GM23338 (cell line): ENCODE data around the gene DLX5. TPM values are rescaled to one million over a fixed set of nuclear protein-coding genes. Genes with fewer than 3 reads are reported as not detected.

Experiments
- ATAC-seq: fragments of 200-7000 bp; cut with Tn5 transposase; 3 replicates; pipeline ENCODE4 v1.9.1; 2020
- DNase-seq: peaks from one replicate; pipeline ENCODE4 v3.0.0-alpha.2; 2015; ENCODE audit warnings: low spot score
- H2AFZ ChIP-seq: fragments of 200-600 bp; sonication (generic); 2 replicates; pipeline ENCODE4 v1.8.0; 2016; ENCODE audit warnings: antibody characterized with exemption, mild to moderate bottlenecking, moderate library complexity
- H3F3A ChIP-seq: fragments of 200-600 bp; sonication (generic); replicated peaks from 2 replicates; pipeline ENCODE4 v1.8.0; 2017; ENCODE audit warnings: antibody characterized with exemption, mixed run types, low read depth
- H3K27ac ChIP-seq: fragments of 200-600 bp; sonication (generic); 2 replicates; pipeline ENCODE4 v1.6.1; 2016; ENCODE audit warnings: low read depth
- H3K27me3 ChIP-seq: fragments of 200-600 bp; sonication (generic); 2 replicates; pipeline ENCODE4 v1.8.0; 2016; ENCODE audit warnings: mild to moderate bottlenecking, mixed run types, moderate library complexity; ENCODE audit not compliant: insufficient read depth
- H3K36me3 ChIP-seq: fragments of 200-600 bp; sonication (generic); 2 replicates; pipeline ENCODE4 v1.8.0; 2016; ENCODE audit warnings: mild to moderate bottlenecking; ENCODE audit not compliant: insufficient read depth
- H3K4me1 ChIP-seq: fragments of 200-600 bp; sonication (generic); 2 replicates; pipeline ENCODE4 v1.8.0; 2016; ENCODE audit warnings: mild to moderate bottlenecking, moderate library complexity; ENCODE audit not compliant: insufficient read depth
- H3K4me2 ChIP-seq: fragments of 200-600 bp; sonication (generic); 2 replicates; pipeline ENCODE4 v1.7.1; 2017; ENCODE audit warnings: mixed run types
- H3K4me3 ChIP-seq: fragments of 200-600 bp; sonication (generic); 2 replicates; pipeline ENCODE4 v1.6.1; 2016; ENCODE audit warnings: mixed run types
- H3K79me2 ChIP-seq: fragments of 200-600 bp; sonication (generic); replicated peaks from 2 replicates; pipeline ENCODE4 v1.8.0; 2017; ENCODE audit warnings: mild to moderate bottlenecking; ENCODE audit not compliant: insufficient read depth
- H3K9me2 ChIP-seq: fragments of 200-600 bp; sonication (generic); 2 replicates; pipeline ENCODE4 v1.8.0; 2017; ENCODE audit not compliant: insufficient read depth
- H4K20me1 ChIP-seq: fragments of 200-600 bp; sonication (generic); replicated peaks from 2 replicates; pipeline ENCODE4 v1.8.0; 2017; ENCODE audit warnings: mild to moderate bottlenecking; ENCODE audit not compliant: insufficient read depth
- H3K27ac Mint-ChIP-seq: 2 replicates; pipeline ENCODE4 v1.8.0; 2020; ENCODE audit warnings: inconsistent platforms, mild to moderate bottlenecking, moderate library complexity, mixed read lengths
- H3K27me3 Mint-ChIP-seq: 3 replicates; pipeline ENCODE4 v1.8.0; 2022; ENCODE audit warnings: low read depth, mild to moderate bottlenecking, moderate library complexity, mixed read lengths, inconsistent platforms; ENCODE audit not compliant: insufficient read depth, poor library complexity
- H3K36me3 Mint-ChIP-seq: 3 replicates; pipeline ENCODE4 v1.8.0; 2021; ENCODE audit warnings: low read depth, mild to moderate bottlenecking, inconsistent platforms, moderate library complexity, mixed read lengths
- H3K4me1 Mint-ChIP-seq: 3 replicates; pipeline ENCODE4 v1.8.0; 2020; ENCODE audit warnings: mild to moderate bottlenecking, inconsistent platforms, mixed read lengths
- H3K4me3 Mint-ChIP-seq: 3 replicates; pipeline ENCODE4 v1.8.0; 2021; ENCODE audit warnings: moderate library complexity, mild to moderate bottlenecking, inconsistent platforms, mixed read lengths
- H3K9me3 Mint-ChIP-seq: 3 replicates; pipeline ENCODE4 v1.8.0; 2020; ENCODE audit warnings: moderate library complexity, mild to moderate bottlenecking, inconsistent platforms, mixed read lengths
- CREB1 ChIP-seq: fragments of 250-450 bp; sonication (Bioruptor Pico); IDR thresholded peaks from 2 replicates; pipeline ENCODE4 v1.5.0; 2020; ENCODE audit warnings: low read depth, mild to moderate bottlenecking, moderate library complexity
- ETS1 ChIP-seq: IDR thresholded peaks from 2 replicates; pipeline ENCODE4 v1.6.1; 2016; ENCODE audit warnings: antibody characterized with exemption
- EZH2 ChIP-seq: fragments of 200-600 bp; sonication (generic); IDR thresholded peaks from one replicate; pipeline ENCODE4 v1.8.0; 2017; ENCODE audit warnings: antibody characterized with exemption, mild to moderate bottlenecking, low read depth; ENCODE audit not compliant: unreplicated experiment
- EZH2phosphoT487 ChIP-seq: fragments of 200-600 bp; sonication (generic); IDR thresholded peaks from one replicate; pipeline ENCODE4 v1.8.1; 2018; ENCODE audit warnings: antibody characterized with exemption; ENCODE audit not compliant: unreplicated experiment
- STAT1 ChIP-seq: IDR thresholded peaks from one replicate; pipeline ENCODE4 v1.6.1; 2016; ENCODE audit warnings: antibody characterized with exemption; ENCODE audit not compliant: unreplicated experiment
- polyA plus RNA-seq: library from polyadenylated mRNA; unstranded; fragments of >200 nt; fragmentation: Nextera tagmentation; extraction: Ambion mirVana; gene quantifications from 2 replicates; pipeline ENCODE4 v1.2.1, GENCODE V29; 2016
- total RNA-seq: library from RNA; depleted of rRNA; stranded (reverse); fragments of >200 nt; shearing (Covaris generic); gene quantifications from 2 replicates; pipeline ENCODE4 v1.2.3, GENCODE V29; 2014
- TF ChIP-seq, protein P1 (sequence below): IDR thresholded peaks from one replicate; pipeline ENCODE4 v1.6.1; 2018; ENCODE audit warnings: antibody characterized with exemption; ENCODE audit not compliant: unreplicated experiment
- TF ChIP-seq, protein P2 (sequence below), 2 experiments: fragments of 200-600 bp in 1 of 2; sonication (generic) in 1 of 2; conservative IDR thresholded peaks; 2 replicates each; pipeline versions ENCODE4 v1.5.1 to v1.6.1; 2016 to 2017; ENCODE audit warnings: antibody characterized with exemption in 2 of 2, low read depth in 2 of 2, mild to moderate bottlenecking in 2 of 2, moderate library complexity in 1 of 2

The DLX5 gene
- total and polyA plus RNA-seq, 2 experiments from 2014 or later, result not detected

DNA sequence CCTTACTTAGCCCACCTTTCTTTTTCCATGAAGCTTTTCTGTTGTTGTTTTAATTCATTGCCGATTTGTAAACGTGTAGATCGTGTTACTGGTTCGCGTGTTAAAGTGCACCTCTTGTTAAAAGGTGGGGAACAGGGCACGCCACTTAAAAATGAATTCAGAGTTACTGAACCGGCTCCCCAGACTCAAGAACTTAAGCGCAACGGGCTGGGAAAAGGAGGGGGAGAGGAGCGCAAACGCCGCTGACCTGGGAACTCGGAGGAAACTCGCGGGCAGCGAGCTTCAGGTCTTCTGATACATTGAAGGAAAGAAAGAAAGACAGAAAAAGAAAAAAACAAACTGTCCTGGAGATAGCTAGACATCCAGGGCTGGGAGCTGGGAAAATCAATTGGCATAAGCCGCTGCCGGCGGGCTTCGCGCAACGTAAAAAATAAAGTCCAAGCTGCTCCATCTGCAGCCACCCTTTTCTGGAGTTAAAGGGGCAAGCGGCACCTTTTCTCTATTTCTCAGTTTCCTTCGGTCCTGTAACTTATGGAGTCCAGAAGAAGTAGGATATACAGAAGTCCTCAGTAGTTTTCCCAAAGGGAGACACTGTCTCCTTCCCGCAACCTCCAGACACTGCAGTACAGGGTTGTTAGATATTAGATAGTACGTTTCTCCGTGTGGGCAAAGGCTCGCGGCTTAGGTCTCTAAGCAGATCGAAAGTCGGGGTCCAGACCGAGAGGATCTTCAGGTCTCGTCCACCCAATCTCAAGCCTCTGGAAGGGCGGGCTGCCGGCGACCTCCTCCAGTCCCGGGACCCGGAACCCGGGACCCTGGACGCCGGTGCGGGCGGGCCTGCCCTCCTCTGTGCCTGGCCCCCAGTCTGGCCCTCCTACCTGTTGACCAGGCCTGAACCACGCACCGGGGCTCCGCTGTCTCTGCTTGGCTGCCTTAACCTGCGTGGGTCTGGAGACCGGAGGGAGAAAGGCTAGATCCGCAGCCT lies 21.1 kb downstream of the DLX5 start (continued):
- TF ChIP-seq, protein P1, sequence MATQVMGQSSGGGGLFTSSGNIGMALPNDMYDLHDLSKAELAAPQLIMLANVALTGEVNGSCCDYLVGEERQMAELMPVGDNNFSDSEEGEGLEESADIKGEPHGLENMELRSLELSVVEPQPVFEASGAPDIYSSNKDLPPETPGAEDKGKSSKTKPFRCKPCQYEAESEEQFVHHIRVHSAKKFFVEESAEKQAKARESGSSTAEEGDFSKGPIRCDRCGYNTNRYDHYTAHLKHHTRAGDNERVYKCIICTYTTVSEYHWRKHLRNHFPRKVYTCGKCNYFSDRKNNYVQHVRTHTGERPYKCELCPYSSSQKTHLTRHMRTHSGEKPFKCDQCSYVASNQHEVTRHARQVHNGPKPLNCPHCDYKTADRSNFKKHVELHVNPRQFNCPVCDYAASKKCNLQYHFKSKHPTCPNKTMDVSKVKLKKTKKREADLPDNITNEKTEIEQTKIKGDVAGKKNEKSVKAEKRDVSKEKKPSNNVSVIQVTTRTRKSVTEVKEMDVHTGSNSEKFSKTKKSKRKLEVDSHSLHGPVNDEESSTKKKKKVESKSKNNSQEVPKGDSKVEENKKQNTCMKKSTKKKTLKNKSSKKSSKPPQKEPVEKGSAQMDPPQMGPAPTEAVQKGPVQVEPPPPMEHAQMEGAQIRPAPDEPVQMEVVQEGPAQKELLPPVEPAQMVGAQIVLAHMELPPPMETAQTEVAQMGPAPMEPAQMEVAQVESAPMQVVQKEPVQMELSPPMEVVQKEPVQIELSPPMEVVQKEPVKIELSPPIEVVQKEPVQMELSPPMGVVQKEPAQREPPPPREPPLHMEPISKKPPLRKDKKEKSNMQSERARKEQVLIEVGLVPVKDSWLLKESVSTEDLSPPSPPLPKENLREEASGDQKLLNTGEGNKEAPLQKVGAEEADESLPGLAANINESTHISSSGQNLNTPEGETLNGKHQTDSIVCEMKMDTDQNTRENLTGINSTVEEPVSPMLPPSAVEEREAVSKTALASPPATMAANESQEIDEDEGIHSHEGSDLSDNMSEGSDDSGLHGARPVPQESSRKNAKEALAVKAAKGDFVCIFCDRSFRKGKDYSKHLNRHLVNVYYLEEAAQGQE, result no peak
- TF ChIP-seq STAT1 (no peak), EZH2phosphoT487 (peak; percentile 57), CREB1 (CRISPR knock-in tag) (no peak), ETS1 (no peak)
- TF ChIP-seq, protein P2, sequence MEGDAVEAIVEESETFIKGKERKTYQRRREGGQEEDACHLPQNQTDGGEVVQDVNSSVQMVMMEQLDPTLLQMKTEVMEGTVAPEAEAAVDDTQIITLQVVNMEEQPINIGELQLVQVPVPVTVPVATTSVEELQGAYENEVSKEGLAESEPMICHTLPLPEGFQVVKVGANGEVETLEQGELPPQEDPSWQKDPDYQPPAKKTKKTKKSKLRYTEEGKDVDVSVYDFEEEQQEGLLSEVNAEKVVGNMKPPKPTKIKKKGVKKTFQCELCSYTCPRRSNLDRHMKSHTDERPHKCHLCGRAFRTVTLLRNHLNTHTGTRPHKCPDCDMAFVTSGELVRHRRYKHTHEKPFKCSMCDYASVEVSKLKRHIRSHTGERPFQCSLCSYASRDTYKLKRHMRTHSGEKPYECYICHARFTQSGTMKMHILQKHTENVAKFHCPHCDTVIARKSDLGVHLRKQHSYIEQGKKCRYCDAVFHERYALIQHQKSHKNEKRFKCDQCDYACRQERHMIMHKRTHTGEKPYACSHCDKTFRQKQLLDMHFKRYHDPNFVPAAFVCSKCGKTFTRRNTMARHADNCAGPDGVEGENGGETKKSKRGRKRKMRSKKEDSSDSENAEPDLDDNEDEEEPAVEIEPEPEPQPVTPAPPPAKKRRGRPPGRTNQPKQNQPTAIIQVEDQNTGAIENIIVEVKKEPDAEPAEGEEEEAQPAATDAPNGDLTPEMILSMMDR (conservative IDR thresholded peaks at IDR 0.05; ENCODE audit: low read depth in 2 of 2), result no peak

DNA sequence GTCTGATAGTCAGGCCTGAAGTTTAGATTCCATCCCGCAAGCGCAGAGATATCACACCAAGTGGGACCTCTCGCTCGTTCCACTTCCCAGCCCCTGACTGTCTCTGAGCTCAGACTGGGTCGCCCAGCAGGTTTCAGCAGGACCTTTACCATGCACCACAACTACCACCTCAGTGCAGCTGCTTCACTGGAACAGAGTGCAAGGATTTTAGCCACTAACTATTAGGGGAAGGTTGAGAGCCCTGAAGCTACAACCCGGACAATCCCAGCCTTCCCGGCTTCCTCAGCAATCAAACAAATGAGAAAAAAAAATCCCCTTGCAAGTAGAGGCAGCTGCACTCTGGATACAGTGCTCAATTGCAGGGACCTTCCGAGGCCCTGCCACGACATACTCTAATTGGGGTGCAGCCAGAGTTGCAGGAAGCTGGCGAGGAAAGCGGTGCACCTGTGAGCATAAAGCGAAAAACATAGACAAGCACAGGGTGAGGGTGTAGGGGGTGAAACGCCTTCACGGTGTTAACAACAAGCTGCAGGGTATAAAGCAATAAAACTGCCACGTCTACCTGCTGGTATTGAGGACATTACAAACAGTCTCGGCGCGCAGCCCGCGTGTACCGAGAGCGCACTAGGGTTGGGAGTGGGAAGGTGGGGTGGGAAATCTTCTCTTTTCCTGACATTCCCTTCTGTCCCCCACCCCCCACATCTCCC lies 21.9 kb downstream of the DLX5 start:
- TF ChIP-seq STAT1 (no peak), EZH2 (peak; percentile 55)
- no peak overlapping the region for H2AFZ ChIP-seq
- peaks cover 50% of the 10 kb centered on the region for H3F3A ChIP-seq
- H3K36me3 Mint-ChIP-seq, result no peaks in the 10 kb centered on the region
- peak overlapping the region; percentile 72 for H3K4me2 ChIP-seq
- H3K27ac Mint-ChIP-seq, result no peak overlapping the region
- ATAC-seq (no peak), DNase-seq (peak; percentile 35)
- peaks cover 99% of the 10 kb centered on the region for H3K27me3 ChIP-seq
- H3K4me3 ChIP-seq, result peak overlapping the region; percentile 35
- no peaks in the 10 kb centered on the region for H3K79me2 ChIP-seq
- peak overlapping the region; percentile 28; the same call in 1 of the 3 replicates for H3K4me3 Mint-ChIP-seq
- no peak overlapping the region for H3K27ac ChIP-seq
- no peaks in the 10 kb centered on the region for H3K36me3 ChIP-seq
- peaks cover 59% of the 10 kb centered on the region for H3K4me1 Mint-ChIP-seq
- H3K4me1 ChIP-seq, result peaks cover 79% of the 10 kb centered on the region
- H4K20me1 ChIP-seq, result peaks cover 38% of the 10 kb centered on the region
- H3K9me3 Mint-ChIP-seq, result peaks cover 8% of the 10 kb centered on the region; the same call in 1 of the 3 replicates
- H3K27me3 Mint-ChIP-seq, result peaks cover 98% of the 10 kb centered on the region
- no peaks in the 10 kb centered on the region for H3K9me2 ChIP-seq
